CD4-positive, alpha-beta T cell treated with Interleukin-6 at 100 ng/mL for 8 hours (primary cell): ENCODE data around the gene SIGLEC6.

Experiments used
- DNase-seq: peaks from one replicate; pipeline ENCODE4 v3.0.0-alpha.2; 2020; ENCODE audit warnings: mixed read lengths, low spot score

The SIGLEC6 gene

DNA sequence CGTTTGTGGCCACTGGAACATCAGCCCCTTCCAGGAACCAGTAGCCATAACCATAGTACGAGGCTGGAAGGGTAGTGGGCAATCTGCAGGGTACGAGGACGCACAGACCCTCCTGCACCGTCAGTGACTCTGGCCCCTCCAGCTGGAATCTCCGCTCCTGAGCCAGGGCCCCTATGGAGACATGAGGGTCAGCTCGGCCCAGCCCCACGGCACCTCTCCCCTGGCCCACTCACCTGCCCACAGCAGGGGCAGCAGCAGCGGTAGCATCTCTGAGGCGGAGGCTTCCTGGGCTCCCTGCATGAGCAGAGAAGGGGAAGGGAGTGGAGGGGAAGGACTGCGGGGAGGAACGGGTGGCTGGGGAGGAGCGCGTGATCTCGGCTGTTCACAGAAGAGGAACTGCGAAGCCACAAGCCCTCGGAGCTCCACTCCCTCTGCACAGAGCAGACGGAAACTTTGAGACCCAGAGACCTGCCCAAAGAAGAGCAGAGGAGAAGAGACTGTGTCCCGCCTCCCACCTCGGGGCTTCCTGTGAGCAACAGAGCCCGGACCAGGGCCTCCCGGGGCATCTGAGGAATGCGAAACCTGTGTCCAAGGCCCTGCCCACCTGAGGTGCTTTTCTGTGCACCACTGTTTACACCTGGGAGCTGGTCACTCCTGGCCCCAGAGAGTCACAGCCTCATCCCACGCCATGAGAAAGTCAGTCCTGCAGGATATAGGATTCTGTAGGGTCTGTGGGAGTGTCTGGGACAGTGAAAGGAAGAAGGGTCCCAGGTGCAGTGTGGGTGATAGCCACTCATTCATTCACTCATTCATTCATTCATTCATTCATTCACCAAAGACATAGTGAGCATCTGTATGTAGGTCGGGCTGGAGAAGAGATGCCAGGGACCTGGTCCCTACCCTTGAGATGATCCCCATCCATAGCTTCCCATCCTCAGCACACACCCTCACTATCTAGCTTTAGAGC, at the start of gene SIGLEC6:
Gene SIGLEC6, minus strand, starts transcription at position 322 of the 967 bp plus-strand sequence. Its CDS starts 22 bp downstream, at position 300.
- DNase-seq, result peak; percentile 6

DNA sequence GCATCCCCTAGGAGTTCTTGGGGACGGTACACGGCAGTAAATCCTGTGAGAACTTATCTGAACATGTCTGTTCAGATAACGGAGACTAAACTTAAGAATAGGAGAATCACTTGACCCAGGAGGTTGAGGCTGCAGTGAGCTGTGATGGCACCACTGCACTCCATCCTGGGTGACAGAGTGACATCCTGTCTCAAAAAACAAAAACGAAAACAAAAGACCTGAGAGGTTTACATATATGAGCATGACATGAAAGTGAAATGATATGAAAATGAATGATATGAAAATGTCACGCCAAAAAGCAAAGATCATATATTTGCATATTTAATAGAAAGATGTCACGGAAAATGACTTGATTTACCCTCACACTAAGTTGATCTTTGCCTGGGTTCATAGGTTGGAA, 45.4 kb upstream of the SIGLEC6 start:
- no peak for DNase-seq

DNA sequence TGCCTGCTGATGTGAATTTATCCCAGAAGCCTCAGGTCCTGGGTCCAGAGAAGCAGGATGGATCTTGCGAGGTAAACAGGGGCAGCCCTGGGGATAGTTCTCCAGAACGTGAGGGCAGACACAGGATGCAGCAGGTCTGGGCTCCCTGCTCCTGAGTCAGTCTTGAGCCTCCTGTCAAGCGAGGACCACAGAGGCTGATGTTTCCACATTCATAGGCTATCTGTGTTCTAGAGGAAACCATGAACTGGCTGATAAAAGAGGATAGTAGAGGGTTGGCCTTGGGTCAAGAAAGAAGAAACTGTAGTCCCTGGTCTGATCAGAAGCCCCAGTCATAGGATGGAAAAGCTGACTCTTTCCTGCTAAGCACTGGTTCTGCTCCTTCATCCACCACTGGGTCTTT, 41.9 kb upstream of the SIGLEC6 start:
- DNase-seq, result no peak

DNA sequence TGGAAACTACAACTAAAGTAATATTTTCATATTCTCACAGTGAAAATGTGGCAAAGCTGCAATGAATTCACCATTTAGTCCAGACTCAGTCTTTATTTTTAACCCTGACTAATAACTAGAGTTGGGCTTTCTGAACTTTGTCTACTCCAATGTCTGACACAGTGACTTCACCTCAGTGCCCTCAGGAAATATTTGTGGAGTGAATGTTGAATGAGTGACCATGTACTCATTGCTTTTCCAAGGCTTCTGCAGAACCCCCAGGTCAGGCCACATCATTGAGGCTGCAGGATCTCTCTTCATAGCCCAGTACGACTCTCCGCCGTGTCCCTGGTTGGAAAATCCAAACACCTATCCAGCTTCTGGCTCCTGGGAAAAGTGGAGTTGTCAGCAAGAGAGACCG, 41.4 kb upstream of the SIGLEC6 start:
- no peak for DNase-seq

DNA sequence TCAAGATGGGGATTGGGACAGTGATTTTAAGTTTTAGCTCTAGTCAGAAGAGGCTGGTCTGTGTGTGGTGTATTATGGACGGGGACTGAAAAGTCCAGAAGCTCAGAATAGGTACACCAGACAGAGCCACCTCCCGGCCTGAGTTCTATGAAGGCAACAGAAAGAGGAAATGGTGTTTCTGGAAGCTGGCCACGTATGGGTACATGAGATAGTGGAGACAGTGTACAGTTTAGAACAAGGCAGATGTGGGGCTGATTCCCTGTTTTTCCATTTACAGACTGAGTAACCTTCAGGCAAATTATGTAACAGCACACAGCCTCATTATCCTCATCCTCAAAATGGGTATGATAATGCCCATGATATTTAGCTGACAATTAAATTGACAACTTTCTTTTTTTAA, 40.9 kb upstream of the SIGLEC6 start:
- no peak for DNase-seq

DNA sequence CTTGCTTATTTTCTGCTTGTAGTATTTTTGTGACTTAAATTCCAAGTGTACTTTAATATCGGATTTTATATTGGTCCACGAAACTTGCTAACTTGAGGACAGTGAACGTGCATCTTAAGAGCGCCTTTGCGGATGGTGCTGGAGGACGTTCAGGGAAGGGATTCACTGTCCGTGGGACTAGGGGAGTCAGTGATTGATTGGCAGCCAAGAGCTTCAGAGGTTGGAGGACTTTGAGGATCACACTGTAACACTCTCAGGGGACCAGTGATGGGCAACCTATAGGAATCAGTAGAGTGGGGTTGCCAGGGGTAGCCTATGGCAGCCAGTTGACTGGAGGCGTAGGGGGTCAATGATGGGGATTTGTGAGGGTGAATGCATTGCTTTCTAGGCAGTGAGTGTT, 40.1 kb upstream of the SIGLEC6 start:
- no peak for DNase-seq

DNA sequence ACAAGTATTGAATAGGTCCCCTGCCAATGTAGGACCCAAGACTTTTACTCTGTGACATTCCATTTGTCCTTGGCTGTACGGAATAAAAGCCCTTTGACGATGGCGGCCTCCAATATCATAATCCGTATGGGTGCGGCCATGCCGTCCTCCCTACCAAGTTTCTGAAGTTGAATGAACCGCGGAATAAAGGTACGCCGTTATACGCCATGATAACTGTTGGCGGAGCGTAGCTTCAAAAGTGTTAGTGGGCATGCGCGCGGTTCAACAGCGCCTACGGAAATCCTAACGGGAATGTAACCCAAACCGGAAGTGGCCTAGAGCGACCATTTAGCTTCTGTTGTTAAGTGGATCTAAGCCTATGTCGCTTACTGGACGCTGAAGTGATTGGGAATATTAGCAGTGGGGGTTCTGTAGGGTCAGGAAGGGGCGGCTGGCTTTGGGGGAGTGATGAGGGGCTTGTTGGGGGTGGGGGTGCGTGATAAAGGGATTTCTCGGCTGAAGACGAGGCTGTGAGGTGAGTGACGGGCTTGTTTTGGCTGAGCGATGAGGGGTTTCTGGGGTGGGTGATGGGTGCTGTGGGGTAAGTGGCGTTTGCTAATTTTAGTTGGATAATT, 39.6 kb upstream of the SIGLEC6 start, which contains the start of gene ZNF175:
Gene ZNF175, plus strand, starts transcription at position 322 of the 614 bp plus-strand sequence. CDS start 2,047 bp downstream, outside the sequence.
- peak; percentile 87 for DNase-seq

DNA sequence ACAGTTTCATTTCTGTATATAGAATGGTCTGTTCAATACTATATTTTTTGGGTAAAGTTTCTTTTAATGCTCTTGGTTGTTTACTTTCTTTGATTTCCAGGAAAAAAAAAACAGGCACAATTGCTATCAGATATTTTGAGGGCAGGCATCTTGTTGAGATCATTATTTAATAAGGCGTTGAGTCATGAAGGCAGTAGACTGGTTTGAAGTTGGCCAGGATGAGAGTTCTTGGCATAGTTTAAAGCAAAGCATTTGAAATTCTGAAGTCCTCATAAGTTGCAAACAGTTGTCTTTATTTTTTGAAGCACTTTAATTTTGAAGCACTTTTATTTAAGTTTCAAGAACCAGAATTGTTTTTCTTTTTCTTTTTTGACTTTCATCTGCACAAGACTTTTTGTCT, 37.0 kb upstream of the SIGLEC6 start:
- DNase-seq, result no peak

DNA sequence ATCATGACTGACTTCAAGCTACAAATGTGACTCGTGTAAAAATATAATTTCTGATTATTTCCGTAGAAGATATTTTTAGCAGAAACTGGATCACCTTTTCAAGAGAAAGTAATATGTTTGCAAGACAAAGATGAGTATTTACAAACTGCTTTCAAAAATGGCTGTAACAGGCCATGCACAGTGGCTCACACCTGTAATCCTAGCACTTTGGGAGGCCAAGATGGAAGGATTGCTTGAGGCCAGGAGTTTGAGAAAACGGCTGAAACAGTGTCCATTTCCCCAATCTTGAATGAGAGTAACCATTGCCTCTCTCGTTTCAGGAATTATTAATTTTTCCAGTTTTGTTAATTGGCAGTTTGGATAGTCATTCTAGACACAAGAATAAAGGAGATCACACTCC, 36.1 kb upstream of the SIGLEC6 start:
- no peak for DNase-seq

DNA sequence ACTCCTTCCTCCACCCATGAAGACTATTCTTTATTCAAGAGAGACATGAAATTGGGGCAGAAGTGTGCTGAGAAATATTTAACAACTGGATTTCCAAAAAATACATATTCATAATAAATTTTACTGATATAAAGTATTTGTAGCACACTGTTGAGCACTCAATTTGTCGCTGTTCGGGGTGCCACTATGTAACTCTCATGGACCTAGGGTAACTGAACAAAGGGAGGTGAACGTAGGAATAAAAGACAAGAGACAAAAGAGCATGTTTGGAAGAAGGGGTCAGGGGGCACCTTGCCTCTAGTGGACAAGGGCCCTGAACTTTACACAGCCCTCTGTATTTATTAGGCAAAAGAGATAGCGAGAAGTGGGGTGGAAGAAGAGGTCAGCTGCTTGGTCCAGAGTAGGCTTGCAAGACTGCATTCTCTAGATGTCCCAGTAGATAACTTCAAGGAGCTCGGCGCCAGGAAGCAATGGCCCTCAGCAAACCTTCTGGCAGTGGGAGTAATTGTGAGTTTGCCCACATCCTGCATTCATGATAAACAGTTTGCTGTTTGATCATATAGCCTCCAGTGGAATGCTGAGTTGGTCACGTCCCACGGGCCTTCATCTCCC, 35.1 kb upstream of the SIGLEC6 start:
- DNase-seq, result no peak

DNA sequence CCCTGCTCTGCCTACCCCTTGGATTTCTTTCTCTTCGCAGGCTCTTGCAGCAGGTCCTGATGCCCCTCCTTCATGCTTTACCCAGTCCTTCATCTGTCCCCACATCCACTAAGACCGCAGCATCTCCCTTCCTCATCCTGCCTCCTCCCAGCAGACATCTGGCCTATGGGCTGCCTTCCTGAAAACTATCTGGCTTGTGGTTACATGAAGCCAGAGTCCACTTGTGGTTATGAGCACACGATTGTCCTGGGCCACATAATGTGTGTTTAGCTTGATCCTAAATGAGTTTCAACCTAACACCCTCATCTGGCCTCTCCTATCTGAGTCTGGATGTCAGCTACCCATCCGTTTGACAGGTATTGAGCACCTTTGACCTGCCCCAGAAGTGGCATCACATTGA, 34.1 kb upstream of the SIGLEC6 start:
- DNase-seq, result no peak

DNA sequence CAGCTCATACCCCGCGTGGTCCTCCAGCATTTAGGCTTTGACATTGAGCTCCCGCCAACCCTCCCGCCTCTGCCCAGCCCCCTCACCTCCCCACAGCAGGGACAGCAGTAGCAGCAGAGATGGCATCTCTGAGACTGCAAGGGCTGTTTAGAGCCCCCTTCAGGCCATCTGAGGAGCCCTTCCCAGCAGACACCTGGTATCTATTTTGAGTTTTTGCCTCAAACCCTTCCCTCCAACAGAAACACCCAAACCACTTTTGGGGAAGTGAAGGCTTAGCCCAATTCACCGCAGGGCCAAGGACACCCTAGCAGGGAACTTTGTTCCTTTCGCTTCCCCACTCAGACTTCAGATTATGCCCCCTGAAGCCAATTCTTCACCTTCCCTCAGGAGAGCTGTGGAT, 33.3 kb upstream of the SIGLEC6 start:
- DNase-seq, result no peak

DNA sequence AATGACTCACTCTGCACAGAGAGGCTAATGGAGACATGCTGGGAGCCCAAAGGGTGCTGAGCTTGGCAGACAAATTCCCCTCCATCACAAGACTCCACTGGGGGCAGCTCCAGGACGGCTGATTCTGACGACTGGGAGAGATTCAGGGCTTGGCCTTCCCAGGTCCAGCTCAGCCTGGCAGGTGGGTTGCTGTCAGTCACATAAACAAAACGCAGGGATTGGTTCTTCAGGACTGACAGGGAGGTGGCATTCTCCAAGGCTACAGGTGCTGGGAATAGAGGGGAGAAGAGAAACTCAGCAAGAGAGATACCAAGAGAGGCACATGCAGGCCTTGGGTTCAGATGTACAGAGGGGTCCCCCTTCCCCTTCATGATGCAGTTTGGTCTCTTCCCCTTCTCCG, 28.9 kb upstream of the SIGLEC6 start:
- DNase-seq, result no peak

DNA sequence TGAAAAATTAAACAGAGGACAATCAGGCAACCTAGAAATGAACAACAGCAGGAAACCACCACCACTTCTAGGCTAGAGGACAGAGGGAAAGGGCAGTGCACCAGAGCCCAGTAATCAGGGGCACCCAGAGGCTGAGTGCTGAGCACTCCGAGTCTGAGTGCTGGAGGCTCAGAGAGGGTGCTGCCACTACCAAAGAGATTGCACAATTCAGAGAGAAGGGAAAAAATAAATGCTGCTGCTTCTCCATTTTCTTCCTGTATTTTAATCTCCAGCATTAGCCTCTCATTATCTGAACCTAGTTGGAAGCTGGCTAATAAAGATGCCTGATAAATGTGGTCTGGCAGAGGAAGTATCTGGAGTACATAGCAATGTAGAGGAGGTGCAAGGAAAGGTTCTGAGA, 27.8 kb upstream of the SIGLEC6 start:
- no peak for DNase-seq

DNA sequence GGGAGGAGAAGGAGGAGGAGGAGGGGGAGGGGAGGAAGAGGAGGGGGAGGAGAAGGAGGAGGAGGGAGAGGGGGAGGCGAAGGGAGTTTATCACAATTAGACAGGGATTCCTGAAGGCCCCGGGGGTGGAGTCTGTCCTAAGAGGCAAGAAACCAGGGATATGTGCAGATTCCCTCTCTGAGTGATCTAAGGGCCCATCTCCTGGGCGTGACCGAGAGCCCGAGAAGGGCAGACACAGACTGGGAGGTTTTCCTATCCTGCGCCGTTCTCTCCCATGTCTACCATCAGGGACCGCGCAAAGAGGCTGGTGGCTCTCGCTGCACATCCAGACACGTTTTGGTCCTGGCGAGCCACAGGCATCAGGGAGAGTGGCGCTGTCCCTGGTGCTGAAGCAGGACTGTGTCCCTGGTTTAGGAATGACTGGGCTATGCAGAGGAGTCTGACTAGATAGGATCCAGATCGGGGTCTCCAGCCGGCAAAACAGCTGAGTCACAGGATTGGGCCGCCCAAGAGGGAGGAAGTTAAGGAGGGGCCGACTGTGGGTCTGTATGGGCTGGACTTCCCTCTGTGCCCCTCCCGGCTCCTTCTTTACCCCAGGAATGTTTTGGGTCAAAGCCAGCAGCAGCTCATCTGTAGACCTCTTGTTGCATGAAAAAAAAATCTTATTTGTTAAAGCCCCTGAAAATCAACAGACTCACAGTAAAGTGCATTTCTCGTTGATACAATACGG, 21.7 kb upstream of the SIGLEC6 start:
- DNase-seq, result peak; percentile 17

DNA sequence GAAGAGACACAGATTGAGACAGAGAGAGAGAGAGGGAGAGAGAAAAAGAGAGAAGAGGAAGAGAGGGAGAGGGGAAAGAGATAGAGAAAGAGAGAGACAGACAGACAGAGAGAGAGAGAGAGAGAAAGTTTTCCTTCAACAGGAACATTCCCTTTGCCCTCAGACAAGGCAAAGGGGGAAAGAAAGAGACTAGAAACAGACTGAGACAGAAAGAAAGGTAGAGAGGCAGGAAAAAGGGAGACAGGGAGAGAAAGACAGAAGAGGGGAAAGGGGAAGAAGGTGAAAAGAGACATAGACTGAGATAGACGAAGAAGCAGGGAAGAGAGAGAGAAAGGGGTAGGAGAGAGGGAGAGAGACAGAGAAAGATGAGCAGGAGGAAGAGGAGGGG, 21.1 kb upstream of the SIGLEC6 start:
- DNase-seq, result no peak

DNA sequence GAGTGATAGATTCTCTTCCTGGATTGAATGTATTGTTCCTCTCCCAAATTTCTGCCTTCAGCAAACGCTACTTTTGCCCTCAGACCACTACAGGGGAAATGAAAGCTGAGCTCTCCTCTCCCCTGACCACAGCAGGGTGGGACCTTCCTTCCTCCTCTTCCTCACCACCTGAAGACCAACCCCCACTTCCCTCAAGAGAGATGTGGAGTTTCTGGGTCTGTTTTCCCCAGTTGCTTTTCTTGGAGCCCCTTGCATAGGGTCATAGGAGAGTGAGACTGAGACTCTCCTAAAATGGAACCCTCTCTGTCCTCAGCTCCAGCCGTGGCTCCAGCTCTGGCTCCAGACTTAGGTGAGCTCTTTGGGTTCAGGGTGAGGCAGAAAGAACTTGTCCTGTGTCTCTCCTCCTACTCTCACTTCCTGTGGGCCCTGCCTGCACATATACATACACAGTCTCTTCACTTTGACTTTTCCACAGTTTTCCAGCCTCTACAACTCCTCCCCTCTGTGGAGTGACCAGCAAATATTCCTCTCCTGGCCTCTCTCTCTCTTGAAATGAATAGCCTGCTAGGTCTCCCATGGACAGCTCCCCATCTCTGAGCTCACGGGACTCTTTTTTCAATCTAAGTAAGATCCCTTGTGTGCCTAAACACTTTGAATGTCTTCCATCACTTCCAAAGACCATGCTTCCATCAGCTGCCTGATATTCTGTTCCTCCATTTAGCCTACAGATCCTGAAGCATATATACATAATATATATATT, 20.4 kb upstream of the SIGLEC6 start:
- DNase-seq, result no peak

DNA sequence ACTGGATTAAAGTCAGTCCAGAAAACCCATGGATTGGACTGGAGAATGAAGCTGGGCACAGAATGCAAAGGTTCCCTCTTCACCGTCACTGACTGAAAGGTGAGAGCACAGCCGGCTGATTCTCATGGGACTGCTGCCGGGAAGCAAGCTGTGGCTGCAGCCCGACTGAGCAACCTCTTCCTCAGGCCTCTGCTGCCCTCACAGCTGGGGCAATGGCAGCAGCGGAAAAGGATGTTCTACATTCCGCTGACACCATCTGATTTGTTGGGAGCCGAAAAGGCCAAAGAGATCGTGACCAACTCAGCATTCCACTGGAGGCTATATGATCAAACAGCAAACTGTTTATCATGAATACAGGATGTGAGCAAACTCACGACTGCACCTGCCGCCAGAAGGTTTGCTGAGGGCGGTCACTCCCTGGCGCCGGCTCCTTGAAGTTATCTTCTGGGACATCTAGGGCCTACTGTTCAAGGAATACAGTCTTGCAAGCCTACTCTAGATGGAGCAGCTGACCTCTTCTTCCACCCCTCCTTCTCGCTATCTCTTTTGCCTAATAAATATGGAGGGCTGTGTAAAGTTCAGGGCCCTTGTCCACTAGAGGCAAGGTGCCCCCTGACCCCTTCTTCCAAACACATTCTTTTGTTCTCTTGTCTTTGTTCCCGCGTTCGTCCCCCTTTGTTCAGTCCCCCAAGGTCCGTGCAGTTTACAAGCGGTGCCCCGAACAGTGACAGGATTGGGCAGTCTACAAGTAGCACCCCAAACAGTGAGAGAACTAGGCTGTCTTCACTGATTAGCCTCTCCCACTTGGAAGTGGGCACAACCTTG, 19.6 kb upstream of the SIGLEC6 start:
- no peak for DNase-seq

DNA sequence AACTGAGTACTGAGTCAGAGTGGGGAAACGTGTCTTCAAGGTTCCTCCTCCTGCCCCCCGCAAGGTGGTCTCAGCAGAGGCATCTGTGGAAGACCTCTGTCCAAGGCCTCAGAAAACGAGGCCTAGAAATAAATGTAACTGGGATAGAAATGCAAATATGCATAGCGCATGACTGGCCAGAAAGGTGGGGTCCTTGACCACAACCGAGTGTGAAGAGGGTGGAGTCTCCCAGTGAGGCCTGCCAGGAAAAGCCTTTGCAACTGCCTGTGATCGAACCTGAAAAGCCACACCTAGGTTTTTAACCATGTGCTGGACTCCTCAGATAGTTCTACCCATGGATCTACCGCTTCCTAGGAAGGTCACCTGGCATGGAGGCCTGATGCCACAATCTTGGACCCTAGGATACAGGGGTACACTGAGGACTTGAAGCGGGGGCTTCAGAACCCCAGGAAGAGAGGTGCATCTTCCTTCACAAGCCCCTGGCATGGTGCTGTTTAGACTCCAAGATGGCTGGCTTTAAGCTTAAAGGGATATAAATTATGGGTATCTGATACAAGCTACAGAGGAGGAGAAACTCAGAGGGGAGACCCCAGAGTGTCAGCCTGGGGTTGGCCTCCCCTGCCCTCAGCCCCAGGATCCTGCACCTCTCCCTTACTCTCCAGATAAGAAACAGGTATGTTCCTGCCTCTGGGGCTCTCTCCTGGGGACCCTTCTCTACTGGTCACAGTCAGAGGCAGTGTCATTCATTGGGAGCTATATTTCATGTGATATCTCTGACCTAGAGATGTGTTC, 18.3 kb upstream of the SIGLEC6 start:
- no peak for DNase-seq

DNA sequence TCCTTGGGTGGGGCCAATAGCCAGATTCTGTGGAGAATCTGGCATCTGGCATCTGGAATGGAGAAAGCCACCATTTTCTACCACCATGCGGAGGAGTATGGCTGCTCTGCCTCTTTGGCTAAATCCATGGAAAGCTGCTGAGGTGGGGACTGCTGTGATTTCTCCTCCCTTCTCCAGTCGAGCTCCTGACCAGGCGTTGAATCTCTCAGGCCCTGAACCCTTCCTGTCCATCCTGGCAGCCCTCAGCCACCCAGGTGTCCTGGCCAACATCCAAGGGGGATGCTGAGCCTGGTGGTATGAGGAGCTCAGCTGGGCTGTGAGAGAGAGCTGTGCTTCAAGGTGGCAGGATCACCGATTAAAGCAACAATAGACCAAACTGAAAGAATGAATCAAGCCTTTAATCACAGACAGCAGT, 17.4 kb upstream of the SIGLEC6 start:
- DNase-seq, result no peak
